GM20431 (cell line): ENCODE data around the gene FSIP1.

ENCODE experiments used
- in situ Hi-C: fragments of 300-500 bp; cut with MseI, MboI; formaldehyde crosslinking; loops from one replicate; pipeline ENCODE4 v1.15.0; 2020; ENCODE audit warnings: low sequenced_read_pairs; ENCODE audit not compliant: unreplicated experiment

FSIP1 gene

DNA sequence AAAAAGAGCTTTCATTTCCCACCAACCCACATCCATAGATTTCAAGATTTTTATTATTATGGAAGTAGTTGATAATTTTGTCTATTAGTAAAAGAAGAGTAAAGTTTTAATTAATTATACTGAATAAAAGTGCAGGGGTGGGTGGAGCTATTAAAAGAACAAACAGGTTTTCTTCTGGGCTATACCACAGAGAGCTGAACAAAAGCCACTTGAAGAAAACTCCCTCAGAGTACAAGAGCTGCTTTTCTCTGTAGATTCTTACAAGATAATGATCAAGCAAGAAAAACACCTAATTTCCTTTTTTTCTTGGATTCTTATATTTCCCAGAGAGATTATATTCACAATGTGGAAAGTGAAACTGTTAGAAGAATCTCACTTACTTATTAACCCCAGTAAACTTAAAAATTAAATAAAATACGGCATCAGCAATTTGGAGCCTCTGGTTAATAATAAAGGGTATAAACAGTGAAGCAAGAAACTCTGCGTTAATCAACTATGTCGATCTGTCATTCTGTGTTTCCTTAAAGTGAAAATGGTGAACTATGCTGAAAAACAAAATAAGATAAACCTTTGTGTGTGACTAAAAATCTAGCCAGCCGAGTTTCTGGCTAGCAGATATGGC, 116.9 kb downstream of the FSIP1 start:
- in situ Hi-C loops: no loop called here

DNA sequence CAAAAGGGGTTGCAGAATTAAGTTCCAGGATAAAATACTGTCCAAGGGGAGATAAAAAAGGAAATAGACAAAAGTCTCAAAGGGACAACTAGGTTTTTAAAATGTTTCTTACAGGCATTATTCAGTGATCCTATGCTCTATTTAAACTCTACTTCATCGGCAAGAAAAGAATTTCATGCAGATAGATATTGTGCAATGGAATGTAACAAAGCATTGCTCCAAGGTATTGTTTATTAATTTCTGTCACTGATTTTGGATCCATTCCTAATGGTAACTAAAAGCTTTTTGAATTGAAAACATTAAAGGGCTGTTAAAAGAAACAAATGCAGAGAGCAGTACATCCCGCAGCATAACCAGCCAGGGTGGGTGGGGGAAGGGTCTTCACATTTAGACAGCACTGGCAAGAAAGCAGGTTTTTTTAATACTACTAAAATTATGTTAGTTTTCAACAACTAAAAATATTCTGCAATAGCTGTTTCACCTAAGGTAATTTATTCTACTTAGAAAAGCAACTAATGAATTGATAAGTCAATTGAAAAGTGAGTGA, 118.9 kb downstream of the FSIP1 start:
- in situ Hi-C loops: no loop called here

DNA sequence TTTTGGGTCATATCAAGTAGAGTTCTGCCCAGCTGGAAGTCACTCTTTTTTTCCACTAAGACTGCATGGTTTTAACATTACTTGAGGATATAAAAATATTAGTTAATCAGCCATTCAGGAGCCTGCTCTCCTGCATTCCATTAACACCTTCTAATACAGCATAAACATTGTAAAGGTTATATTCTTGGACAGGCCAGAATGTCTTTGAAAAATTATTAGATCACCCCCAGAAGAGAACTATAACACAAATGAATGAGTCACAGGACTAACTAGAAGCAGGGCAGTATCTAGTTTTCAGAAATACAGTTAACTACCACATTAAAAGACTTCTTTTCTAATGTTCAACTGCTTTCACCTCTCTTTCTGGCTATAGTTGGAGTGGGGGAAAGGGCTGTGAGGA, 120.9 kb downstream of the FSIP1 start:
- in situ Hi-C loops: no loop called here

DNA sequence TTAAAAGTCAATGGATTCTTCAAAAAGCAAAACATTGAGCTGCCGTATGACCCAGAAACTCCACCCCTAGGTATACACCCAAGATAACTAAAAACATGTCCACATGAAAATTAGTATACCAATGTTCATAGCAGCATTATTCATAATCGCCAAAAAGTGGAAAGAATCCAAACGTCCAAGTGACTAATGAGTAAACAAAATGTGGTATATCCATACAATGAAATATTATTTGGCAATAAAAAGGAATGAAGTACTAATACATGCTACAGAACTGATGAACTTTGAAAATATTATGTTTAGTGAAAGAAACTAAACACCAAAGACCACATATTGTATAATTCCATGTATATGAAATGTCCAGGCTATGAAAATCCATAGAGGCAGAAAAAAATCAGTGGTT, 123.9 kb downstream of the FSIP1 start:
- in situ Hi-C loops: no loop called here

DNA sequence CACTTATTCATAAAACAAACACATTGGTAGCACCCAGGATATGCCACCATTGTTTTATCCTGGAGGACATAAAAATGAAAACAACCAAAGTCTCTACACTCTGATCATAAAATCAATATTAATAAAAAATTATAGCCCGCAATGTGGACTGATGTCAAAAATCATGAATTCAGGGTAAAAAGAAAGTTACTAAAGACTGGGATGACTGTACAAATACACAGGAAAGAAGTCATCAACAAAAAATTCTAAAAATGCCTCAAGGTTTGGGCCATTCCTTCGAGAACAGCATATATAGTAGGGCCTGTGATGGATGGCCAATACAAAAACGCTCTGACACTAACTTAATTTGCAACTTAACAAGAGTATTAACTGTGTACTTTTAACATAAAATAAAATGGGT, 125.0 kb downstream of the FSIP1 start:
- in situ Hi-C loops: no loop called here

DNA sequence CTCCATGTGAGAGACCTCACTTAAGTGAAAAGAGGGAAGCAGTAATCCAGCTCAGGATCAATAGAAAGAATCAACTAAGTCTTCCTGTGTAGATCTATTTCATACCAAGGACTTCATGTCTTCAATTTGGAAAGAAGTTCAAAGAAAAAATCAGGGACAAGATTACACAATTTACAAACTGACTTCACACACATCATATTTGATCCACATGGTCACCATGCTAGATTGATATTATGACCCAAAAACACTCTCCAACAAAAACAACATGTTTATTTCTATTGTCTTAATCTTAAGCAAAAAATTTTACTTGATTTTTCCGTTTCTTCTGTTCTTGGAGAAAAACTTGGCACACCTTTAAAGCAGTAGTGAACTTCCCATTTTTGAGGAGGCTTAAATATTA, 125.5 kb downstream of the FSIP1 start:
- in situ Hi-C loops: no loop called here

DNA sequence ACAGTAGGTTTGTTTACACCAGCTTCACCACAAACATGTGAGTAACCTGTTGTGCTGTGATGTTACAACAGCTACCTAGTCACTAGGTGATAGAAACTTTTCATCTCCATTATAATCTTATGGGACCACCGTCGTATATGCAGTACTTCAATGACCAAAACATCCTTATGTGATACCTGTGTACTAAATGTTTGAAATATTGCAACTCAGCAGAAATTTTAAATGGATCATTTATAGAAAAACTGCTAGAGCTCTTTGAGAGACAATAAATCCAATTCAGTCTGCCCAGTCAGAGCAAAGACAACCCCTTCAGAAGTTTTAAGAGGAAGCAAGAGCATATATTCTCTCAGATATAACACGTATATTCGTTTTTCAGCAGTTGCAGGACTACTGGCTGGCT, 128.3 kb downstream of the FSIP1 start:
- in situ Hi-C loops: no loop called here

DNA sequence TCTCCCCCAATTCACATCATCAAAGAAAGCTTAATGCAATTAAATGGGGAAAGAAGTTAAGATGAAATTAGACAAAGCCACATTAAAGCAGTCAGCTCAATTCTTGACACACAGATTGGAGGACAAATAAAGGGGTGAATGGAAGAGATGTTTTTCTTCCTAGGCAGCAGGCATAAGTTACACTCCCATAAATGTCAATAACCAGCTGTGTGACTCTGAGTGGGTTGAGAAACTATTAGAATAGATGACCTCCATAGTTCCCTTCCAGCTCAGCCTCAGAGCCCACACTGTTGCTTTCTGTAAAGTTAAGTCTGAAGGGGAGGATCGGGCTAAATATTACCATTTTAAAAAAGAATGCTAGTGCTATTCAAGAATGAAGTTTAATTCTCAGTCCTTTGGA, 130.8 kb downstream of the FSIP1 start:
- in situ Hi-C loops: no loop called here

DNA sequence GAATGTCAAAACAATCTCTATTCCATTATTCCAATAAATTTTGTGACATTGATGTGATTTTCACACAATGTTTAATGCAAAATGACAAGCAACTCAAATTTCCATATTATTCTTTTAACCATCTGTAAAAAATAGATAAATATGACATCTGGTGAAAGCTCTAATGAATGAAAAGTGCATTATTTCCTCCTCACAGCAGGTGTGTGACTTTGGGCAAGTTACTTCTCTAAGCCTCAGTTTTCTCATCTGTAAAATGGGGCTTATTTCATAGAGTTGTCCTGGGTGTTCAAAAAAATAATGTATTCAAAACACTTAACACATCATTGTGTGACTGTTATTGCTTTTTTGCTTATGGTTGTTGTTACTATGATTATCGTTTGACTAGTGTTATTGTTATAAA, 131.3 kb downstream of the FSIP1 start:
- in situ Hi-C loops: no loop called here

DNA sequence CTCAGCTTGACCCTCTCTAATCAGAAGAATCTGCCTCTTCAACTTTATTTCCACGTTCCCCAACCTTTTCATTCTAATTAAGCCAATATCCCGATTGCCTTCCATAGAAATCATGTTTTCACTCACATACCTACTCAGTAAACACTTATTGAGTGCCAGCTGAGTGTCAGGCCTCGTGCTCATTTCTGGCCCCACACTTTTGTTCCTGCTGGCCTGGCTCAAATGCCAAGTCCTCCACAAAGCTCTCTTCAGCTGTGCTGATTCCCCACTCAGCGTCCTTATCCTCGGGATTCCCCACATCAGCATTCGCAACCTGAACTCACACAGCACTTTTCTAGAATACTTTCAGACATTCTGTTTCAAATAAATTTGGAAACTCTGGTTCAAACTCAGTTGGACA, 132.9 kb downstream of the FSIP1 start:
- in situ Hi-C loops: no loop called here

DNA sequence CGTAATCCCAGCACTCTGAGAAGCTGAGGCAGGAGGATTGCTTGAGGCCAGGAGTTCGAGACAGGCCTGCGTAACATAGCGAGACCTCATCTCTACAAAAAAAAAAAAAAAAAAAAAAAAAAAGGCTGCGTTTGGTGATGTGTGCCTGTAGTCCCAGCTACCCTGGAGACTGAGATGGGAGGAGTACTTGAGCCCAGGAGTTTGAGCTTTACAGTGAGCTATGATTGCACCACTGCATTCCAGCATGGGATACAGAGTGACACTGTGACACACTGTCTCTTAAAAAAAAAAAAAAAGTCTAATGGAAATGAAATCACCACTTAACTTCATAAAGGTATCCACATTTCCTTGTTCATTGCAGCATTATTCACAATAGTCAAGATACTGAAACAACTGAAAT, 136.2 kb downstream of the FSIP1 start:
- in situ Hi-C loops: no loop called here

DNA sequence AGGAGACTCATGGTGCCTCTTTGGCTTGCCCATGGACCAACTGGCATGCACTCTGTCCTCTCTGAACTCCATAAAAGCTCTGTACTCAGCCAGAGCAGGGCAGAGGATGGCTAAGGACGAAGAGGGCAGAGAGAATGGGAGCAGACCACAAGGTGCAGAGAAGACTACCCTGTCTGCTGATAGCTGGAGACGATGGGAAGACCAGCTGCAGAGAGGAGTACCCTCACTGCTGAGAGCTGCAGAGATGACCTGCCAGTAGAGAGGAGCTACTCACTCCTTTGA, 136.7 kb downstream of the FSIP1 start:
- in situ Hi-C loops: no loop called here

DNA sequence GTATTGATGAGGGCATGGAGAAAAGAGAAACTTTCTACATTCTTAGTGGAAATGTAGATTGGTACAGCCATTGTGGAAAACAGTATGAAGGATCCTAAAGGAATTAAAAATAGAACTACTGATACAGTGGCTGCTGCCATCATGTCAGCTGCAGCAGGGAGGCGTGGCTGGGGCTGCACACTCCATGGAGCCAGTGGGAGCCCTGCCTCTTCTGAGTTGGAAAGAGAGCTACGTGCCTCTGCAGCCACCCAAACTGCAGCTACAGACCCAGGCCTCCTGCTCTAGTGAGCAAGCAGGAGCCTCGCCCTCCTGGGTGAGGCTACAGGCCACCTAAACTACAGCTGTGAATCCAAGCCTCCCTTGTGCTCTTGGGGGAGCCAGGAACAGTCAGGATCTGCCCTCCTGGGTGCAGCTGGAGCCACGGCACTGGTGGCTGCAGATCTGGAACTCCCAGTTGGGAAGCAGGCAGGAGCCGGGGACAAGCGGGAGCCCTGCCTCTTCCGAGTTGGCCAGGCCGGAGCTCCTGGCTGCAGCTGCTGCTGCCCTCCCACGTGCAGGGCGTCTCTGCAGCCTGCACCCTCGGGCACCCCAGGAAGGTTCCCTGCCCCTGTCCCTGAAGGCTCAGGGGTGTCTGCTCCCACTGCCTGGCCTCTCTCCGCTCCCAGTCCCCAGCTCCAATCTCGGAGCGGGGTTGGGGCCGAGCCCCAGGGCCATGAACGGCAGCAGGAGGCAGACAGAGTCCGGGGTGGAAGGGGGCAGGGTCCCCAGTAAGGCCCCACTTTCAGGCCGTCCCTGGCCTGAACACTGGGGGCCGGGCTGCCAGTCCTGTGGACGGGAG, 137.3 kb downstream of the FSIP1 start:
- in situ Hi-C loops: no loop called here

DNA sequence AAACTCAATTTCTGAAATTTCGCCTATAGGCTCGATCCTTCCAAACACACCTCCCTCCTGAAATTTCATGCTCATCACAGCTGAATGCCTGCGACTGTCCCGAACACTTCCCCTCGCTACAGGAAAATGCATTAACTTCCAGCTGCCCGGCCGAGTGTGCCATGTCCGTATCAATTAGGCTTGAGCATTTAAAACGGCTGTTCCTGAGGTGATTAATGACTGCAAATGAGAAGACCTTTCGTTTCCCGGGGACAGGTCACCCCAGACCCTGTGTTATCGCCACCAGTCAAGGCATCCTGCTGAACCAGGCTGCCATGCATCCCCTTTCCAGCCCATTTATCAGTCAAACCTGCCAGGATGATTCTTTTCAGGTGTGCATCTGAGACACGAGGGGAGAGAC, 138.5 kb downstream of the FSIP1 start:
- in situ Hi-C loops: no loop called here

DNA sequence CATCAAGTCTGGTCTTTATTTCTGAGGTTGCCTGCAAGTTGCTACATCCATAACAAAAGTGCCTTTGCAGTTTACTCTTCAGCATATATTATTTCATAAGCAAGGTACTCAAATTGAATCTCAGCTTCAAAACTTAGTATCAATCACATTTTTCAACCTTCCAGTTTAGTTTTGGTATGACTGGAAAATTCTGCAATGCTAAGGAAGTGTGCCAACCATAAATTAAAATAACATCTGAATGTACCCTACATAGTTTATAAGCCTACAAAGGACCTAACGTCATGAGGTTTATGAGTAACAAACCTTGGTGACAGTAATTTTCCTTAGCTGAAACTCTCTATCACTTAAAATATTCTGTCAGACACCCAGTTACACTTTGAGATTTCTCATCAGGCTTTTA, 138.9 kb downstream of the FSIP1 start:
- in situ Hi-C loops: no loop called here

DNA sequence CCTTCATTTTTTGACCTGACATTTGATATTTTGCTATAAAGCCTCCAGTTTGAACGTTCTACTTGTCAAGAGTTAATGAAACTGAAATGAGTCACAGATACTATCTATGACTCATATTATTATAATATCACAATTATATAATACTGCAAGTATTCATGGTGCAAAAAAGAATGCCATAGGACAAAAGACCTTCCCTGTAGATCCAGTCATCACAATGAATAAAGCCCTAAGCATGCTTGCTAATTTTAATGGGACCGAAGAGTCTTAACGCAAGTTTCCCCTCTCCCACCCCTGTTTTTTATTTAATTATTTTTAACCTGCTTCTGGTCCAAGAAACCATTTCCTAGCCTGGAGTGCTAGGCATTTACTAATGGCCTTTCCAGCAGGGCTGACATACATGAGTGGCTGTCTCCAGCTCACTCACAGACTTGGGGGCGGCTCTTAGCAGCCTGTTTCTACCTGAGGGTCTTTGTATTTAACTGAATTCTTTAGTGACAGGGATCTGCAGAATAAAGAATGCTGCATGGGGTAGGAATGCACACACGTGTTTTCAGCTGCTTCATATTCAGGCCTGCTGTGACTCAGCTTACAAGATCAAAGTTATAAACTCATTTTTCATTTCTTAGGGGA, 140.5 kb downstream of the FSIP1 start:
- in situ Hi-C loops: no loop called here

DNA sequence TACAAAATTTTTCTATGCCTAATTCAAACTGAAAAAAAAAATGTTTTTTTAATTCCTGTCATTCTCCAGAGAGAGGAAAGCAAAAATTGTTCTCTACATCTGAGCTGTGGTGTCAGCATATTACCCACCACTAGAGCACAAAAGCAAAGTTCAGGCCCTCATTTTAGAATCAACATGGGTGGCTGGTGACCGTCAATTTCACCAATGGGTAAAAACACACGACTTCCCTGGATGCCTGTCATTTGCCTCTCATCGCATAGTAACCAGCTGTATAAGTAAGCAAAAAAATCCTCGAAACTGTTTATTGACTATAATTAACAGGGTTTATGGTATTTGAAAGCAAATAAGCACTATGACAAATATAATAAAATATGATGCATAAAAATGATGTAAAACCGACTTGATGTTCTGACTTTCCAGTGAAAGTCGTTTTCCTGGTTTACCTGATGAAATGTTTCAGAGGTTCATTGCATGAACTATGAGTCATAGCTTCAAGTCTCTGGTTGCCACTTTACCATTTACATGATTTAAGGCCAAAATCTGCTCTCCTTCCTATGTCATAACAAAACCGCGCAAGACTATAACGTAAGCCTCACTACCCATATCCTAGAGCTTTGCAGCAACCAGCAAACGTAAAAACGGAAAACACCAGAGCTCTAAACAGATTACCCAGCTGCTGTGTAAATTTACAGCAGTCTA, 141.3 kb downstream of the FSIP1 start:
- in situ Hi-C loops: no loop called here

DNA sequence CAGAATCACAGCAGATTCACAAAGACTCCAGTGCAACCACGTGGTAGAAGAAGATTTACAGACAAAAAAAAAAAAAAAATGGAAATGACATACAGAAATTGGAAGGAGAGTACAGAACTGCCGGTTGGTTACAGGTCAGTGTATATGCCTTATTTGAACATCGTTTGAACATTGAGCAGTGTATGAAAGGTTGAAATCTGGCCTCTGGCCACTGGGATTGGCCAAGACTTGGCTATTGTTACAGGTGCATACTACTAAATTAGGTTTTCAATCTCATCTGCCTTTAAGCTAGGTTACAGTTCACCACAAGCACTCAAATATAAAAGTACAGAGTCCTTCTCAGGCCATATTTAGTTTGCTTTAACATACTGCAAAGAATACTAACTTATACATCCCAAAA, 142.0 kb downstream of the FSIP1 start:
- in situ Hi-C loops: no loop called here

DNA sequence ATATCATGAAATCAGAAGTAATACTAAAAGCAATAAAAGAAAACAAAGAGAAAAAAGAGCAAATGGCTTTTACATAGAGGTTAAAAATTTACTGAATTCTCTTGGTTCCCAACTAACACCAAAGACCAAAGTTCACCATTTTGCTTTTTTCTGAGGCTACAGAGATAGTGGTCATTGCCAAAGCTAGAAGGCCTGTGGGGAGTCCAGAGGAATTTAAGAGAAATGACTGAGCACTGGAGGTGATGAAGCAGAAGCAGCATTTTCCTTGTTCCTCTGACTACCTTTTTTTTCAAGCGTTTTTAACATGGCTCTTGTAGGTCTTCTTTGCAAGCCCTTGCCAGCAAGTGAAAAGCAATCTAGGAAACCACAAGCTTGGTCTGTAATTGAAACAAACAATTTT, 143.6 kb downstream of the FSIP1 start:
- in situ Hi-C loops: no loop called here

DNA sequence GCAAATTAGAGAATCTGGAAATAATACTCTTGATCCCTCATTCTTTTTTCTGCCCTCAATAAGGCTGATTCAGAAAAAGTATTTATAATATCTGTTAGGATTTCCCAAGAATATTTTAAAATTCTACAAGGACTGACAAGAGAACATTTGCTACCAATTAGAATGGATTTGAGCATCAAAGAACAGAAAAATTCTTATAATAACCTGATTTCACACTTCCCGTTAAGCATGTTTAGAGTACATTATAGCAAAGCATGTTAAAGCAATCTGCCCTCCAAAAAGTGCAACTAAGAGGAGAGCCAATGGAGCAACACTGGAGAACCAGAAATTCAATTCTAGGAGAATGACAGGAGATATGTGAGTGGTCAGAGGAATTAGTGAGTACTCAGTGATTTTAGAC, 144.6 kb downstream of the FSIP1 start:
- in situ Hi-C loops: no loop called here

DNA sequence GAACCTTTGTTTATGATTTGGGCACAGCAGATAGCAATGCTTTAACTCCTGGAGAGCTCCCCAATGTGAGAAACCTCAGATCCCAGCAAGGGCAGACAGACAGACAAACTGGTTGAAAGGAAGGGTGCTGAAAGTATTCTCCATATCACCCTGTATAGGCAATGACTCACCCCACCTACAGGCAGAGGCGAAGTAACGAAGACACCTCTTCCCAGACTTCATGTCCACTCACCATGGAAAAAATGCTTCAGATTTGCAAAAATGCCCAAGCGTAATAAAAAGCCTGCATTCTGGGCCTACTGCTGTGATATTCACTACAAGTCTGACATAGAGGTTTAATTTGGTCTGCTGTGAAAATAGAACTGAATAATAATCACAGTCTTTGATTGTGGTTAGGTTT, 151.3 kb downstream of the FSIP1 start:
- in situ Hi-C loops: no loop called here
